ENCODE data around the gene ZNF839.

DNA sequence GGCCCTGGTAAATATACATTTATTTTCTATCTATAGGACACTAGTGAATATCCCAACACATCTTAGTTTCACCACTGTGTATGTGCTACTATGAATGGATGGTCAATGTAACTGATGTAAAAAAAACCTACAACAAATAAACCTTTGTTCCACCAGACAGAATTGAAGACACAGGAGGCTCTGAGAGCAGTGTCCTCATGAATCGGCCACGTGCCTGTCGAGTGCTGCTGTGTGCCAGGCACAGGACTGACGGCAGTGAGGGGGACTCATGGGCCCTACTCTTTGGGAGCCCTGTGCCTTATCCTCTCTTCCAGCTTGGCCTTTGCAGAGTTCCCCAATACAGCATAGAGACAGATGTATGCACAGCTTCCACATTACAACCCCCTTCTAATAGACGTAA lies 24.9 kb downstream of the ZNF839 start:
- TF ChIP-seq POLR2AphosphoS5 (IDR thresholded peaks at IDR 0.05; ENCODE audit: borderline replicate concordance, low read depth, low read length) (no peak), EZH2 (IDR thresholded peaks at IDR 0.05) (no peak), FOXP2 (optimal IDR thresholded peaks at IDR 0.05; ENCODE audit: control extremely low read depth, extremely low read length, insufficient read depth) (no peak)
